OCI-LY7 (cell line): Measurements from ENCODE around the gene SIPA1L3. TPM values are rescaled to one million over a fixed set of nuclear protein-coding genes. Genes with fewer than 3 reads are reported as not detected.

Experiments used
- BruUV-seq: library from RNA; stranded (reverse); fragments of 400-500 nt; replicated peaks from 2 replicates; lab custom pipeline; 2021; lab: Mats Ljungman, UMichigan
- CTCF ChIA-PET: fragments of 300-600 bp; sonication (Branson Sonifier 250); formaldehyde crosslinking; loops from one replicate; lab custom pipeline; 2022; ENCODE audit warnings: antibody characterized with exemption; ENCODE audit not compliant: unreplicated experiment; lab: Charles Lee
- POLR2A ChIA-PET: fragments of 300-600 bp; sonication (Branson Sonifier 250); formaldehyde crosslinking; loops from one replicate; lab custom pipeline; 2022; ENCODE audit warnings: antibody characterized with exemption; lab: Charles Lee
- DNase-seq: peaks from one replicate; pipeline ENCODE4 v3.0.0-alpha.2; 2015; ENCODE audit warnings: low spot score
- H2AFZ ChIP-seq: fragments of 200-600 bp; sonication (generic), shearing (Covaris generic); 2 replicates; pipeline ENCODE4 v1.6.1; 2014; ENCODE audit warnings: mild to moderate bottlenecking, antibody characterized with exemption, low read length, moderate library complexity
- H3K27ac ChIP-seq: fragments of 200-600 bp; sonication (generic); 2 replicates; pipeline ENCODE4 v1.5.1; 2014; ENCODE audit warnings: mixed run types, low read depth, mild to moderate bottlenecking, moderate library complexity, low read length, inconsistent platforms; ENCODE audit not compliant: poor library complexity, severe bottlenecking
- H3K36me3 ChIP-seq: fragments of 200-600 bp; sonication (generic); 2 replicates; pipeline ENCODE4 v1.6.1; 2014; ENCODE audit warnings: mild to moderate bottlenecking, antibody characterized with exemption, low read length, moderate library complexity, mixed read lengths; ENCODE audit not compliant: insufficient read depth
- H3K4me1 ChIP-seq: fragments of 200-600 bp; sonication (generic); 2 replicates; pipeline ENCODE4 v1.5.1; 2014; ENCODE audit warnings: mild to moderate bottlenecking, low read length; ENCODE audit not compliant: insufficient read depth, poor library complexity, severe bottlenecking
- H3K4me2 ChIP-seq: fragments of 200-600 bp; sonication (generic); 2 replicates; pipeline ENCODE4 v1.6.1; 2014; ENCODE audit warnings: mild to moderate bottlenecking, low read length
- H3K4me3 ChIP-seq: fragments of 200-600 bp; sonication (generic); 2 replicates; pipeline ENCODE4 v1.5.1; 2014; ENCODE audit warnings: mild to moderate bottlenecking, low read depth, low read length; ENCODE audit not compliant: poor library complexity, severe bottlenecking
- H3K79me2 ChIP-seq: fragments of 200-600 bp; sonication (generic); 2 replicates; pipeline ENCODE4 v1.6.1; 2016; ENCODE audit warnings: low read depth, mild to moderate bottlenecking, low read length, moderate library complexity, mixed read lengths; ENCODE audit not compliant: insufficient read depth
- H3K9me2 ChIP-seq: fragments of 200-600 bp; sonication (generic); 2 replicates; pipeline ENCODE4 v1.6.1; 2016; ENCODE audit warnings: mild to moderate bottlenecking, low read length, mixed read lengths; ENCODE audit not compliant: insufficient read depth
- H3K9me3 ChIP-seq: fragments of 200-600 bp; sonication (generic); 2 replicates; pipeline ENCODE4 v1.6.1; 2014; ENCODE audit warnings: mild to moderate bottlenecking, mixed run types, low read length, mixed read lengths
- H4K20me1 ChIP-seq: fragments of 200-600 bp; sonication (generic); 2 replicates; pipeline ENCODE4 v1.6.1; 2014; ENCODE audit warnings: mild to moderate bottlenecking, antibody characterized with exemption, low read length, moderate library complexity, mixed read lengths; ENCODE audit not compliant: insufficient read depth
- CTCF ChIP-seq: fragments of 200-600 bp; sonication (generic); conservative IDR thresholded peaks from 2 replicates; pipeline ENCODE4 v1.5.1; 2014; ENCODE audit warnings: mild to moderate bottlenecking, antibody characterized with exemption, low read length, moderate library complexity, mixed read lengths
- EZH2phosphoT487 ChIP-seq: fragments of 200-600 bp; sonication (generic); IDR thresholded peaks from 2 replicates; pipeline ENCODE4 v1.6.1; 2018; ENCODE audit warnings: low read depth, borderline replicate concordance, mild to moderate bottlenecking, mixed run types, antibody characterized with exemption, low read length, moderate library complexity, mixed read lengths
- intact Hi-C: fragments of 100-400 bp; cut with micrococcal nuclease; formaldehyde crosslinking; loops from one replicate; pipeline ENCODE4 v1.10.0; 2022; ENCODE audit not compliant: unreplicated experiment
- total RNA-seq, 2 experiments: library from RNA; depleted of rRNA in 1 of 2; stranded (reverse); fragments of >200 nt in 1 of 2; shearing (Covaris generic) in 1 of 2; gene quantifications; 2 replicates each; pipeline ENCODE4 v1.2.3, GENCODE V29; 2014 to 2022

Gene SIPA1L3
- total RNA-seq, 2 experiments from 2014 or later = 21.2 to 84.4 TPM

GRCh38 chr19:38207543-38207942 lies 300.5 kb downstream of the SIPA1L3 start:
- ChIA-PET CTCF (no interaction called here), POLR2A (no interaction called here)
- Histone ChIP-seq H3K79me2 (no peaks in the 10 kb centered on the region), H3K4me2 (no peak overlapping the region), H3K9me3 (no peaks in the 10 kb centered on the region), H3K4me1 (no peaks in the 10 kb centered on the region), H2AFZ (no peak overlapping the region), H4K20me1 (no peaks in the 10 kb centered on the region), H3K4me3 (no peak overlapping the region), H3K27ac (no peak overlapping the region), H3K36me3 (no peaks in the 10 kb centered on the region), H3K9me2 (no peaks in the 10 kb centered on the region)
- TF ChIP-seq EZH2phosphoT487 = no peak
- no peak for DNase-seq
- intact Hi-C loops = no loop called here
- BruUV-seq = no TSS peak

- H4K20me1 ChIP-seq = no peaks in the 10 kb centered on the region
- H3K9me3 ChIP-seq = no peaks in the 10 kb centered on the region
- ChIA-PET POLR2A (interaction anchor here (0.7 kb wide), 1 partner anchor 24 kb away, joined by 3 read pairs; no protein-coding TSS in a partner anchor), CTCF (interaction anchor here (0.6 kb wide), 1 partner anchor 175 kb away, joined by 4 read pairs; no protein-coding TSS in a partner anchor)
- TF ChIP-seq CTCF (no peak), EZH2phosphoT487 (no peak)
- H3K79me2 ChIP-seq = no peaks in the 10 kb centered on the region
- H3K36me3 ChIP-seq = no peaks in the 10 kb centered on the region
- no TSS peak for BruUV-seq
- no peak overlapping the region for H3K27ac ChIP-seq
- no peak overlapping the region for H3K4me2 ChIP-seq
- no peak for DNase-seq
- H2AFZ ChIP-seq = no peak overlapping the region
- intact Hi-C loops = no loop called here
- no peaks in the 10 kb centered on the region for H3K9me2 ChIP-seq
- no peaks in the 10 kb centered on the region for H3K4me1 ChIP-seq
- H3K4me3 ChIP-seq = no peak overlapping the region
Observed at GRCh38 chr19:38208571-38208970, 301.6 kb downstream of the SIPA1L3 start.

- no TSS peak for BruUV-seq
- no peaks in the 10 kb centered on the region for H3K9me2 ChIP-seq
- H3K27ac ChIP-seq = no peak overlapping the region
- no peak overlapping the region for H3K4me2 ChIP-seq
- no peaks in the 10 kb centered on the region for H3K9me3 ChIP-seq
- H4K20me1 ChIP-seq = no peaks in the 10 kb centered on the region
- ChIA-PET POLR2A (no interaction called here), CTCF (interaction anchor here (0.6 kb wide), 1 partner anchor 175 kb away, joined by 4 read pairs; no protein-coding TSS in a partner anchor)
- H2AFZ ChIP-seq = no peak overlapping the region
- no peaks in the 10 kb centered on the region for H3K4me1 ChIP-seq
- H3K36me3 ChIP-seq = no peaks in the 10 kb centered on the region
- TF ChIP-seq CTCF (no peak), EZH2phosphoT487 (no peak)
- H3K4me3 ChIP-seq = no peak overlapping the region
- no peak for DNase-seq
- H3K79me2 ChIP-seq = no peaks in the 10 kb centered on the region
- intact Hi-C loops = no loop called here
Observed at GRCh38 chr19:38209152-38209551, 302.1 kb downstream of the SIPA1L3 start.
